CD14-positive monocyte (primary cell): ENCODE results near the gene TMPRSS3. TPM values are rescaled to one million over a fixed set of nuclear protein-coding genes. Genes with fewer than 3 reads are reported as not detected.

Experiments
- DNase-seq, 3 donors: peaks; one replicate each; pipeline ENCODE4 v3.0.0-alpha.2; 2011 to 2022
- H2AFZ ChIP-seq: 2 replicates; pipeline ENCODE4 v1.6.0; 2012; ENCODE audit warnings: mild to moderate bottlenecking, low read depth, low read length, inconsistent platforms; ENCODE audit not compliant: insufficient read depth, poor library complexity, severe bottlenecking
- H3K27ac ChIP-seq, 2 donors: 1 replicate in 1 of 2; 2 replicates in 1 of 2; pipeline ENCODE4 v1.5.1; 2012 to 2013; ENCODE audit warnings: low read length in 2 of 2, control low read depth in 1 of 2, inconsistent platforms in 1 of 2, low read depth in 1 of 2, mild to moderate bottlenecking in 1 of 2
- H3K27me3 ChIP-seq, 2 donors: one replicate each; pipeline versions ENCODE4 v1.6.0 to v1.6.1; 2011 to 2013; ENCODE audit warnings: low read length in 2 of 2; ENCODE audit not compliant: control insufficient read depth in 2 of 2, insufficient read depth in 2 of 2
- H3K36me3 ChIP-seq, 2 donors: replicated peaks in 1 of 2; 1 replicate in 1 of 2; 2 replicates in 1 of 2; pipeline versions ENCODE4 v1.5.1 to v1.6.1; 2012 to 2013; ENCODE audit warnings: low read length in 2 of 2, control low read depth in 1 of 2, inconsistent platforms in 1 of 2, mild to moderate bottlenecking in 1 of 2; ENCODE audit not compliant: insufficient read depth in 2 of 2, control insufficient read depth in 1 of 2
- H3K4me1 ChIP-seq, 2 donors: 1 replicate in 1 of 2; 2 replicates in 1 of 2; pipeline versions ENCODE4 v1.5.1 to v1.6.1; 2012 to 2013; ENCODE audit warnings: low read length in 2 of 2, control low read depth in 1 of 2, inconsistent platforms in 1 of 2, mild to moderate bottlenecking in 1 of 2, moderate library complexity in 1 of 2; ENCODE audit not compliant: insufficient read depth in 2 of 2, control insufficient read depth in 1 of 2
- H3K4me2 ChIP-seq: replicated peaks from 2 replicates; pipeline ENCODE3; 2012; ENCODE audit warnings: low read length, moderate library complexity, mild to moderate bottlenecking; ENCODE audit not compliant: poor library complexity, severe bottlenecking; ENCODE audit errors: extremely low read depth
- H3K4me3 ChIP-seq, 3 experiments: fragments of 200-600 bp in 1 of 3; sonication (generic) in 1 of 3; replicated peaks in 1 of 3; 1 replicate in 2 of 3; 2 replicates in 1 of 3; pipeline ENCODE4 v1.5.1; 2011 to 2013; ENCODE audit warnings: low read length in 3 of 3, mild to moderate bottlenecking in 3 of 3, control low read depth in 2 of 3, low read depth in 2 of 3, inconsistent platforms in 1 of 3, moderate library complexity in 1 of 3
- H3K79me2 ChIP-seq: 2 replicates; pipeline ENCODE4 v1.6.0; 2012; ENCODE audit warnings: mild to moderate bottlenecking, control low read depth, inconsistent platforms, low read length, moderate library complexity; ENCODE audit not compliant: insufficient read depth
- H3K9ac ChIP-seq: 2 replicates; pipeline ENCODE4 v1.6.0; 2017; ENCODE audit warnings: low read length, mild to moderate bottlenecking; ENCODE audit not compliant: insufficient read depth, poor library complexity, severe bottlenecking
- H3K9me3 ChIP-seq, 2 donors: replicated peaks in 1 of 2; 1 replicate in 1 of 2; 2 replicates in 1 of 2; pipeline versions ENCODE4 v1.5.1 to v1.6.1; 2012 to 2013; ENCODE audit warnings: low read length in 2 of 2, control low read depth in 1 of 2; ENCODE audit not compliant: control insufficient read depth in 1 of 2, insufficient read depth in 1 of 2
- H4K20me1 ChIP-seq: 2 replicates; pipeline ENCODE4 v1.6.0; 2012; ENCODE audit warnings: mild to moderate bottlenecking, low read length, control low read depth, moderate library complexity; ENCODE audit not compliant: insufficient read depth
- H3K27ac Mint-ChIP-seq, 7 donors: one replicate each; pipeline ENCODE4 v1.8.0; 2020; ENCODE audit warnings: mild to moderate bottlenecking in 7 of 7, mixed read lengths in 7 of 7, moderate library complexity in 6 of 7, inconsistent platforms in 2 of 7
- H3K27me3 Mint-ChIP-seq, 3 donors: one replicate each; pipeline ENCODE4 v1.8.0; 2021 to 2022; ENCODE audit warnings: low read depth in 3 of 3, mild to moderate bottlenecking in 3 of 3, mixed read lengths in 3 of 3, moderate library complexity in 3 of 3, inconsistent platforms in 1 of 3
- H3K36me3 Mint-ChIP-seq, 2 donors: one replicate each; pipeline ENCODE4 v1.8.0; 2020; ENCODE audit warnings: mixed read lengths in 2 of 2, inconsistent platforms in 1 of 2, mild to moderate bottlenecking in 1 of 2
- H3K4me1 Mint-ChIP-seq: one replicate; pipeline ENCODE4 v1.8.0; 2020; ENCODE audit warnings: mild to moderate bottlenecking, mixed read lengths
- H3K4me3 Mint-ChIP-seq, 2 donors: one replicate each; pipeline ENCODE4 v1.8.0; 2020; ENCODE audit warnings: mild to moderate bottlenecking in 2 of 2, mixed read lengths in 2 of 2, moderate library complexity in 1 of 2
- H3K9me3 Mint-ChIP-seq, 7 donors: one replicate each; pipeline ENCODE4 v1.8.0; 2020 to 2022; ENCODE audit warnings: mixed read lengths in 7 of 7, mild to moderate bottlenecking in 6 of 7, moderate library complexity in 6 of 7, inconsistent platforms in 2 of 7
- CTCF ChIP-seq: fragments of 200-600 bp; IDR thresholded peaks from one replicate; pipeline ENCODE4 v1.8.0; 2022; ENCODE audit warnings: antibody characterized with exemption, mild to moderate bottlenecking
- WGBS: methylation state at CpG from one replicate; pipeline ENCODE4 v1.1.5; 2013; ENCODE audit warnings: missing lambda C conversion rate; ENCODE audit not compliant: insufficient coverage; 5-methylcytosine and 5-hydroxymethylcytosine counted together
- intact Hi-C, 2 donors: fragments of 100-400 bp; cut with micrococcal nuclease; formaldehyde crosslinking; loops; one replicate each; pipeline versions ENCODE4 v1.15.0 to v1.15.1; 2023
- polyA plus RNA-seq, 3 donors: library from polyadenylated mRNA; depleted of rRNA in 1 of 3; unstranded in 2 of 3; stranded (reverse) in 1 of 3; fragments of 300-500 nt in 2 of 3; fragments of >200 nt in 1 of 3; fragmentation: Illumina TruSeq in 2 of 3; gene quantifications; 1 replicate in 2 of 3; 2 replicates in 1 of 3; pipeline ENCODE4 v1.2.3, GENCODE V29; 2012 to 2021

The TMPRSS3 gene
- polyA plus RNA-seq, 3 donors = 0.30 TPM; not detected in 2

GRCh38 chr21:42412636-42412933, 16.7 kb upstream of the TMPRSS3 start:
- TF ChIP-seq CTCF = no peak
- H3K9me3 ChIP-seq = no peaks in the 10 kb centered on the region
- H3K27ac Mint-ChIP-seq = no peak overlapping the region
- no peaks in the 10 kb centered on the region for H3K36me3 Mint-ChIP-seq
- H3K4me1 ChIP-seq = no peaks in the 10 kb centered on the region
- H3K79me2 ChIP-seq = no peaks in the 10 kb centered on the region
- H3K27me3 ChIP-seq = no peaks in the 10 kb centered on the region
- no peaks in the 10 kb centered on the region for H3K9me3 Mint-ChIP-seq
- no CpG with 5 or more reads among the region's 5 CpGs for WGBS
- no peak overlapping the region for H3K4me3 ChIP-seq
- H3K4me3 Mint-ChIP-seq = no peak overlapping the region
- H3K9ac ChIP-seq = no peak overlapping the region
- H3K27me3 Mint-ChIP-seq = peaks cover 1 to 4% (median 3%) of the 10 kb centered on the region in 3 donors
- H3K4me1 Mint-ChIP-seq = peaks cover 7% of the 10 kb centered on the region
- no peak overlapping the region for H3K27ac ChIP-seq
- H2AFZ ChIP-seq = no peak overlapping the region
- DNase-seq = no peak
- H4K20me1 ChIP-seq = no peaks in the 10 kb centered on the region
- no peaks in the 10 kb centered on the region for H3K36me3 ChIP-seq
- H3K4me2 ChIP-seq = no peak overlapping the region
- intact Hi-C loops = no loop called here

GRCh38 chr21:42411891-42412635, 16.2 kb upstream of the TMPRSS3 start:
- WGBS = 92% methylated on average over 18 of the region's 21 CpGs
- Mint-ChIP-seq H3K9me3 (no peaks in the 10 kb centered on the region), H3K4me3 (no peak overlapping the region), H3K27me3 (peaks cover 1 to 4% (median 3%) of the 10 kb centered on the region in 3 donors), H3K36me3 (no peaks in the 10 kb centered on the region), H3K4me1 (peaks cover 7% of the 10 kb centered on the region), H3K27ac (no peak overlapping the region)
- no peak overlapping the region for H3K27ac ChIP-seq
- no peaks in the 10 kb centered on the region for H3K9me3 ChIP-seq
- no peaks in the 10 kb centered on the region for H3K36me3 ChIP-seq
- no peaks in the 10 kb centered on the region for H4K20me1 ChIP-seq
- H3K4me1 ChIP-seq = peaks cover 2 to 4% of the 10 kb centered on the region in 2 donors
- H3K4me2 ChIP-seq = no peak overlapping the region
- no peak overlapping the region for H3K4me3 ChIP-seq
- no peaks in the 10 kb centered on the region for H3K27me3 ChIP-seq
- no peak overlapping the region for H3K9ac ChIP-seq
- H2AFZ ChIP-seq = no peak overlapping the region
- no peak for DNase-seq
- no peaks in the 10 kb centered on the region for H3K79me2 ChIP-seq
- intact Hi-C loops = no loop called here
- no peak for TF ChIP-seq CTCF
